ENCODE data around the gene RER1.

- no peak for TF ChIP-seq POLR2A (IDR thresholded peaks at IDR 0.05)
- no peak for TF ChIP-seq CTCF (IDR thresholded peaks at IDR 0.05)
Measured at GRCh38 chr1:2356401-2356800, 35.2 kb upstream of the RER1 start.

Measured in heart left ventricle (tissue), 13 donors.